GM23248 (cell line): Measurements from ENCODE around the gene MEIKIN.

Experiments used
- EZH2 ChIP-seq: fragments of 200-600 bp; sonication (generic); IDR thresholded peaks from 2 replicates; pipeline ENCODE4 v1.6.1; 2018; ENCODE audit warnings: antibody characterized with exemption, mild to moderate bottlenecking; ENCODE audit not compliant: insufficient read depth, poor library complexity, severe bottlenecking
- EZH2phosphoT487 ChIP-seq: fragments of 200-600 bp; sonication (generic); IDR thresholded peaks from 2 replicates; pipeline ENCODE4 v1.6.1; 2018; ENCODE audit warnings: antibody characterized with exemption, moderate library complexity, mild to moderate bottlenecking, low read depth; ENCODE audit not compliant: insufficient read depth

DNA sequence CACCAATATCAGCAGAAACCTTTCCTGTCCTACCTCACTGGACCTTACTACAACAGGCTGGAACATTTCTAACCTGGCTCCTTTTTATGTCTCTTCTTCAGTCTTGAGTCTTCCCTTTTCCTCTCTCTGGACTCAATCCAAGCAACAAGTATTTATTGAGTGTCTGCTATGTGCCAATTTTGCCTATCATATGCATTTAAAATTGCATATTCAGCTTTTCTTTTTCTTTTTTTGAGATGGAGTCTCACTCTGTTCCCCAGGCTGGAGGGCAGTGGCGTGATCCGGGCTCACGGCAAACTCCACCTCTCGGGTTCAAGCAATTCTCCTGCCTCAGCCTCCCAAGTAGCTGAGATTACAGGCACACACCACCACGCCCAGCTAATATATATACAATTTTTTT is 65.8 kb downstream of the MEIKIN start:
- TF ChIP-seq EZH2: no peak
- no peak for TF ChIP-seq EZH2phosphoT487
